ENCODE measurements around the gene CRACR2A. TPM values are rescaled to one million over a fixed set of nuclear protein-coding genes. Genes with fewer than 3 reads are reported as not detected.
A peak's percentile ranks its signal among the peaks of the same experiment; 100 is the strongest.

Gene CRACR2A
- total and polyA plus RNA-seq, 5 donors from 2014 or later: 8.2 to 42.9 (median 12.0) TPM

DNA sequence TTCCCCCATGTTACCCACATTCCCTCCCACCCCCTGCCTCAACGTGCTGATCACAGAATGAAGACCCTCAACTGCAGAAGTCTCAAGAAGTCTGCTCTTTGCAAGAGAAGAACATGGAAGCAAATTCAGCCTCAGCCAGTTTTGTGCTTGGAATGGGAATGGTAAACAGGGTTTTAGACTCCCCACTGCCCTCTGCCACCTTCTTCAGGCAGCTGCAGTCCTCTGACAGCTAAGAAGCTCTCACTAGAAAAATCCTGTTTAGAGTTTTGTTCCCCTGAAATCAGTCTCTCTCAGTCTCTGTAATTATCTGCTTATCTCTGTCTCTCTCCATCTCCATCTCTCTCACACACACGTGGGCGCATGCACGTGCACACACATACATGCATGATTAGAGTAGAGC, 85.4 kb downstream of the CRACR2A start:
- ATAC-seq (ENCODE audit: low read depth in 2 of 2): no peak
- Histone ChIP-seq H3K27ac (ENCODE audit: insufficient read depth, low read length, poor library complexity, severe bottlenecking) (no peak overlapping the region), H3K4me3 (ENCODE audit: low read depth, low read length) (no peak overlapping the region), H3K9me3 (ENCODE audit: control insufficient read depth in 2 of 2, low read length in 2 of 2) (no peaks in the 10 kb centered on the region), H3K36me3 (ENCODE audit: control insufficient read depth, insufficient read depth, low read length) (peaks cover 94% of the 10 kb centered on the region), H3K27me3 (ENCODE audit: control insufficient read depth, insufficient read depth, low read length) (no peaks in the 10 kb centered on the region), H3K4me1 (ENCODE audit: control insufficient read depth, insufficient read depth, low read length, poor library complexity, severe bottlenecking) (no peaks in the 10 kb centered on the region)
- Mint-ChIP-seq H3K27me3 (no peaks in the 10 kb centered on the region), H3K4me1 (no peaks in the 10 kb centered on the region), H3K4me3 (no peak overlapping the region), H3K27ac (peak overlapping the region in 1 of 3 donors; percentile 23), H3K36me3 (peaks cover 56% of the 10 kb centered on the region), H3K9me3 (no peaks in the 10 kb centered on the region)
- no peak for DNase-seq

DNA sequence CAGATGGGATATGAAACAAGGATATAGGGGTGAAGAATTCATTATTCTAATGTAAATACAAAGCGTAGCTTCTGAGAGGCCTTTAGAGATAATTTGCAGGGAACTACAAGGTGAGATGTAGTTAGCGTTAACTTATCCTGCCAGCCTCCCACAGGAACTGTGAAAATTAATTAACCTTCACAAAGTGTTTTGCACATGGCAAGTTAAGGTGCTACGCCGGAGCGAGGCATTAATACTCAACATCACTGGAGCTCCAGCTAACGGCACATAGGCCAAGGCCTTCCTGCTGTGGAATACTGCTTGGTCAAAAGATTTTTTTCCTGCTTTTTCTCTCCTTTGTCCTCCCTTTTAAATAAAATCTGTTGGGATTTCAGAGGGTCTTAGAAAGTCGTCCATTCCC, 86.5 kb downstream of the CRACR2A start:
- Mint-ChIP-seq H3K36me3 (peaks cover 59% of the 10 kb centered on the region), H3K4me3 (no peak overlapping the region), H3K27ac (no peak overlapping the region), H3K27me3 (no peaks in the 10 kb centered on the region), H3K9me3 (no peaks in the 10 kb centered on the region), H3K4me1 (no peaks in the 10 kb centered on the region)
- no peak for ATAC-seq (ENCODE audit: low read depth in 2 of 2)
- H3K4me1 ChIP-seq (ENCODE audit: control insufficient read depth, insufficient read depth, low read length, poor library complexity, severe bottlenecking): no peaks in the 10 kb centered on the region
- H3K27me3 ChIP-seq (ENCODE audit: control insufficient read depth, insufficient read depth, low read length): no peaks in the 10 kb centered on the region
- no peak for DNase-seq
- no peak overlapping the region for H3K4me3 ChIP-seq (ENCODE audit: low read depth, low read length)
- peaks cover 92% of the 10 kb centered on the region for H3K36me3 ChIP-seq (ENCODE audit: control insufficient read depth, insufficient read depth, low read length)
- H3K9me3 ChIP-seq (ENCODE audit: control insufficient read depth in 2 of 2, low read length in 2 of 2): no peaks in the 10 kb centered on the region
- H3K27ac ChIP-seq (ENCODE audit: insufficient read depth, low read length, poor library complexity, severe bottlenecking): no peak overlapping the region

DNA sequence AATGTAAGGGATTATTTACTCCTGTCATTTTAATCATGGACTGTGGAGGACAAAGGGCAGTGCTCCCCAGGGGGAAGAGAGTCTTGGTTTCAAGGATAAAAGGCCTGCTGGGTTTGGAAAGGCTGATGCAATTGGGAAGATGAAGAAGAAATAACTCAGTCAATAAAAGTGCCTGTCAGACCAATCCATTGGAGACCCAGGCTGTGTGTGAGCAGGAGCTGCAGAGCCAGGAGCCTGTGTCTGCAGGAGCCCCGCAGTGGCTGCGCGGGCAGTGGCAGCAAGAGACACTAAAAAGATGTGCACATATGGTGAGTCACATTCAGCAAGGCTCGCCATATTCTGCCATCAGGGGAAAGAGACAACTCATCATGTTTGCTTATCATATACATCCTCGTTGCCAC, 90.4 kb downstream of the CRACR2A start:
- no peak overlapping the region for H3K27ac ChIP-seq (ENCODE audit: insufficient read depth, low read length, poor library complexity, severe bottlenecking)
- no peaks in the 10 kb centered on the region for H3K9me3 Mint-ChIP-seq
- no peak for ATAC-seq (ENCODE audit: low read depth in 2 of 2)
- DNase-seq: no peak
- no peaks in the 10 kb centered on the region for H3K27me3 ChIP-seq (ENCODE audit: control insufficient read depth, insufficient read depth, low read length)
- no peak overlapping the region for H3K4me3 ChIP-seq (ENCODE audit: low read depth, low read length)
- no peaks in the 10 kb centered on the region for H3K9me3 ChIP-seq (ENCODE audit: control insufficient read depth in 2 of 2, low read length in 2 of 2)
- H3K4me1 ChIP-seq (ENCODE audit: control insufficient read depth, insufficient read depth, low read length, poor library complexity, severe bottlenecking): no peaks in the 10 kb centered on the region
- peaks cover 62% of the 10 kb centered on the region for H3K36me3 Mint-ChIP-seq
- H3K27ac Mint-ChIP-seq: peak overlapping the region in 2 of 3 donors; percentile 21 to 86
- no peaks in the 10 kb centered on the region for H3K27me3 Mint-ChIP-seq
- peaks cover 0 to 5% (median 0%) of the 10 kb centered on the region in 4 donors for H3K4me1 Mint-ChIP-seq
- no peak overlapping the region for H3K4me3 Mint-ChIP-seq
- H3K36me3 ChIP-seq (ENCODE audit: control insufficient read depth, insufficient read depth, low read length): peaks cover 86% of the 10 kb centered on the region

DNA sequence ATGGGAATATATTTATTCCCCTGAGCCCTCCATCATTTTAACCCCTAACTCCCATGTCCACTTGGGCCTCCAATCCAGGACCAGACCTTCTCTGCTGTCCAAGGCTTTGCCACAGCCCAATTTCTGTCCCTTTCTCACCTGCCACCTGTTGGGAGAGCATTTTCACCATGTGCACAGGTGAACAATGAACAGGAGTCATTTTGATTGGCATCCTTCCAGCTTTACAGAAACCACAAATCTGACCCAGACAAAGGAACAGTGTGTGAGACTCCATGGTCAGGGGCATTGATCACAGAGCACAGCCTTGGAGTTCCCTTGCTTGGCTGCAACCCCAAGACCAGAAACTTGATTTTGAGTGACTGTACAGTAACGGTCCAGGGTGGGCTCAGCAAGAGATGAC, 91.9 kb downstream of the CRACR2A start:
- Mint-ChIP-seq H3K9me3 (no peaks in the 10 kb centered on the region), H3K4me1 (peaks cover 0 to 5% (median 0%) of the 10 kb centered on the region in 4 donors), H3K36me3 (peaks cover 57% of the 10 kb centered on the region), H3K27ac (no peak overlapping the region), H3K27me3 (no peaks in the 10 kb centered on the region), H3K4me3 (no peak overlapping the region)
- Histone ChIP-seq H3K4me3 (ENCODE audit: low read depth, low read length) (no peak overlapping the region), H3K27ac (ENCODE audit: insufficient read depth, low read length, poor library complexity, severe bottlenecking) (no peak overlapping the region), H3K27me3 (ENCODE audit: control insufficient read depth, insufficient read depth, low read length) (no peaks in the 10 kb centered on the region), H3K9me3 (ENCODE audit: control insufficient read depth in 2 of 2, low read length in 2 of 2) (no peaks in the 10 kb centered on the region), H3K4me1 (ENCODE audit: control insufficient read depth, insufficient read depth, low read length, poor library complexity, severe bottlenecking) (no peaks in the 10 kb centered on the region), H3K36me3 (ENCODE audit: control insufficient read depth, insufficient read depth, low read length) (peaks cover 82% of the 10 kb centered on the region)
- ATAC-seq (ENCODE audit: low read depth in 2 of 2) (no peak), DNase-seq (no peak)

- Mint-ChIP-seq H3K27ac (no peak overlapping the region), H3K4me3 (no peak overlapping the region), H3K9me3 (no peaks in the 10 kb centered on the region), H3K36me3 (peaks cover 49% of the 10 kb centered on the region), H3K27me3 (no peaks in the 10 kb centered on the region), H3K4me1 (peaks cover 0 to 5% (median 0%) of the 10 kb centered on the region in 4 donors)
- Histone ChIP-seq H3K27ac (ENCODE audit: insufficient read depth, low read length, poor library complexity, severe bottlenecking) (no peak overlapping the region), H3K36me3 (ENCODE audit: control insufficient read depth, insufficient read depth, low read length) (peaks cover 83% of the 10 kb centered on the region), H3K27me3 (ENCODE audit: control insufficient read depth, insufficient read depth, low read length) (no peaks in the 10 kb centered on the region), H3K4me3 (ENCODE audit: low read depth, low read length) (no peak overlapping the region), H3K4me1 (ENCODE audit: control insufficient read depth, insufficient read depth, low read length, poor library complexity, severe bottlenecking) (no peaks in the 10 kb centered on the region), H3K9me3 (ENCODE audit: control insufficient read depth in 2 of 2, low read length in 2 of 2) (no peaks in the 10 kb centered on the region)
- ATAC-seq (ENCODE audit: low read depth in 2 of 2): no peak
- DNase-seq: peak in 2 of 3 donors; percentile 26 to 47
Observed at GRCh38 chr12:3658327-3659163, 94.4 kb downstream of the CRACR2A start.

GRCh38 chr12:3656946-3657622, 95.8 kb downstream of the CRACR2A start:
- Mint-ChIP-seq H3K27ac (no peak overlapping the region), H3K9me3 (no peaks in the 10 kb centered on the region), H3K36me3 (peaks cover 49% of the 10 kb centered on the region), H3K27me3 (no peaks in the 10 kb centered on the region), H3K4me1 (peaks cover 0 to 5% (median 2%) of the 10 kb centered on the region in 4 donors), H3K4me3 (no peak overlapping the region)
- ATAC-seq (ENCODE audit: low read depth in 2 of 2) (no peak), DNase-seq (no peak)
- peaks cover 82% of the 10 kb centered on the region for H3K36me3 ChIP-seq (ENCODE audit: control insufficient read depth, insufficient read depth, low read length)
- no peaks in the 10 kb centered on the region for H3K27me3 ChIP-seq (ENCODE audit: control insufficient read depth, insufficient read depth, low read length)
- H3K4me3 ChIP-seq (ENCODE audit: low read depth, low read length): no peak overlapping the region
- no peaks in the 10 kb centered on the region for H3K4me1 ChIP-seq (ENCODE audit: control insufficient read depth, insufficient read depth, low read length, poor library complexity, severe bottlenecking)
- no peak overlapping the region for H3K27ac ChIP-seq (ENCODE audit: insufficient read depth, low read length, poor library complexity, severe bottlenecking)
- no peaks in the 10 kb centered on the region for H3K9me3 ChIP-seq (ENCODE audit: control insufficient read depth in 2 of 2, low read length in 2 of 2)

DNA sequence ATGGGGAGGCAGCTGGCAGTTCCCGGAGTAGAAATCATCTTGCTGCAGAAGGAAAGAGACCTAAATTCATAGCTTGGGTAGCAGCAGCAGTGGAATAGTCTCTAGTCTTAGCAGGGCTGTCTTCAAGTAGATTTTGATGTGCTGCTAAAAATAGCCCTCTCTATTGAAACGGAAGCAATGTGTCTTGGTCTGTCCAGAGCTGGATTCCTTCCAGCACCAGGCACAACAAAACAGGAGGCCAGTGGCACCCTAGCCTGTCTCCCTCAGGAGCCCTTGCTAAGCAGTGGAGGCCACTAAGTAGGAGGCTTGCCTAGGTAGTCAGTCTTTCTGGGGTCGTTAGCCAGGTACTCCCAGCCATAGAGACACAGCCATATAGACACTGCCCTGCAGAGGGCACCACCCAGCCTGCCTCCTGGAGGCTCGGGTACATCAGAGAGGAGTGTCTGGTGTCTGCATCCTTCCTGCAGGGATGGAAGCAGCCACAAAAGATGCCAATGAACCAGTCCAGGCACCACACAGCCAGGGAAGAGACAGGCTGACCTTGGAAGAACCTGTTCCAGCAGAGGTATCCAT, 97.5 kb downstream of the CRACR2A start:
- DNase-seq (peak in 1 of 3 donors; percentile 31), ATAC-seq (ENCODE audit: low read depth in 2 of 2) (no peak)
- Histone ChIP-seq H3K4me3 (ENCODE audit: low read depth, low read length) (no peak overlapping the region), H3K27me3 (ENCODE audit: control insufficient read depth, insufficient read depth, low read length) (no peaks in the 10 kb centered on the region), H3K36me3 (ENCODE audit: control insufficient read depth, insufficient read depth, low read length) (peaks cover 82% of the 10 kb centered on the region), H3K27ac (ENCODE audit: insufficient read depth, low read length, poor library complexity, severe bottlenecking) (no peak overlapping the region), H3K9me3 (ENCODE audit: control insufficient read depth in 2 of 2, low read length in 2 of 2) (no peaks in the 10 kb centered on the region), H3K4me1 (ENCODE audit: control insufficient read depth, insufficient read depth, low read length, poor library complexity, severe bottlenecking) (no peaks in the 10 kb centered on the region)
- Mint-ChIP-seq H3K4me1 (peaks cover 0 to 9% (median 2%) of the 10 kb centered on the region in 4 donors), H3K9me3 (no peaks in the 10 kb centered on the region), H3K27me3 (no peaks in the 10 kb centered on the region), H3K27ac (peak overlapping the region in 1 of 3 donors; percentile 43), H3K4me3 (no peak overlapping the region), H3K36me3 (peaks cover 35% of the 10 kb centered on the region)

All from CD4-positive, CD25-positive, alpha-beta regulatory T cell (primary cell).